ENCODE data around the gene TCF20.

Gene TCF20

DNA sequence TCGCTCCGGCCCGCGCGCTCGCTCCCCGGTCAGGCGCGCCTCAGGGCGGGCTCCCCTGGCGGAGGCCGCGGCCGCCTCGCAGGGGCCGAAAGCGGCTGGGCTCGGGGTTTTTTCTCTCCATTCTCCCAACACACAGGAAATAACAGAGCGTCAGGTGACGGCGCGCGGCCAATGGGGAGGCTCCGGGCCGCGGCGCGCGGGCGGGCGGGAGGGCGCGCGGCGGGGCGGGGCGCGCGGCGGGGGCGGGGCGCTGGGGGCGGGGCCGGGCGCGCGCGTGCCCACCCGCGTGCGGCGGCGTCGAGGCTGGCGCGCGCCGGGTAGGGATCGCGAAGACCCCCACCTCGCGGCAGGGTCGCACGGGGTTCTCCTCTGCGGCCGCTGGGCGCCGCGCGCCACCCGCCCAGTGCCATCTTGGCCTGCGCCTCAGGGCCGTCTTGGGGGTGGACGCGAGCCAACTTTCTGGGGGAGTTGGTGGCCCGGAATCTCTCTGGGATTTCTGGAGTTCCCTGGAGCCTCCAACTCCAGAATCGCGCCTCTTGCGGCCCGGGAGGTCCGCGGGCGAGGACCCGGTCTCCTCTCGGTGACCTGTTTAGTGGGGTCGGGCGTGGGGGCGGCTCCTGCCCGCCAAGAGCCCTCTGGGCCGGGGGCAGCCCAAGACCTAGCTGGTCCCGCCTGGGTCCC, at the start of gene TCF20:
TCF20 (minus strand) TSS at position 144 of the 681 bp plus-strand sequence. CDS start 55,348 bp downstream, outside the sequence.
- peak; percentile 86 for DNase-seq

DNA sequence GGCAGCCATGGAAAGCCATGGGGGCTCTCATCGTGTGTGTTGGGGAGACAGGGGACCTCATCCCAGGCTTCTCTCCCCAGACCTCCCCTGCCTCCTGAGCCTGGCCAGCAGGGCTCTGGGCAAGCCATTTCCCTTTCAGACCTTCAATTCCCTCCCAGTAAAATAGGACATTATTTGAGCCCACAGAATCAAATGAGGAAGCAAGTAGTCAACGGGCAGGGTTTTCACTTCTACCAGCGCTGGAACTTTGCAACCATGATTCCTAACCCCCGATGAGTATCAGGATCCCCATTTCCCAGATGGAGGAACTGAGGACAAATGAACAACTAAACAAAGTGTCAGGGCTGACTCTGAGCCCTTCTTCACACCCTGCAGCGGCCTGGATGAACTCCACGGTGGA, 48.9 kb upstream of the TCF20 start:
- no peak for DNase-seq

DNA sequence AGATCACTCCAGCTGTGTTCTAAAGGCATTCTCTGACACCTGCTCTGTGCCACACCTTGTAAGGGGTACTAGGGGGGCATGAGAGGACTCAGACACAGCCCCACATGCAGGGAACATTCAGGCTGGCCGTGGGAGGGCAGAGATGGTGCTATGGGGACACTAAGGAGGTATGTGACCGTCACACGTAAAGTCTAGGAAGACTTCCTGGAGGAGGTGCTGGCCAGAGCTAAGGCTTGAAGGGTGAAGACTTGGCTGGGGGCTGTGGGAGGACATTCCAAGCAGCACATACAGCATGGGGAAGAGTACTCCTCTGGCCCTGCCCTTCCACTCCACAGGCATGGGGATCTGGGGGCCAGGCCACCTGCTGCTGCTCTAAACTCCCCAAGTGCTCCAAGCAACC, 48.5 kb upstream of the TCF20 start:
- no peak for DNase-seq

DNA sequence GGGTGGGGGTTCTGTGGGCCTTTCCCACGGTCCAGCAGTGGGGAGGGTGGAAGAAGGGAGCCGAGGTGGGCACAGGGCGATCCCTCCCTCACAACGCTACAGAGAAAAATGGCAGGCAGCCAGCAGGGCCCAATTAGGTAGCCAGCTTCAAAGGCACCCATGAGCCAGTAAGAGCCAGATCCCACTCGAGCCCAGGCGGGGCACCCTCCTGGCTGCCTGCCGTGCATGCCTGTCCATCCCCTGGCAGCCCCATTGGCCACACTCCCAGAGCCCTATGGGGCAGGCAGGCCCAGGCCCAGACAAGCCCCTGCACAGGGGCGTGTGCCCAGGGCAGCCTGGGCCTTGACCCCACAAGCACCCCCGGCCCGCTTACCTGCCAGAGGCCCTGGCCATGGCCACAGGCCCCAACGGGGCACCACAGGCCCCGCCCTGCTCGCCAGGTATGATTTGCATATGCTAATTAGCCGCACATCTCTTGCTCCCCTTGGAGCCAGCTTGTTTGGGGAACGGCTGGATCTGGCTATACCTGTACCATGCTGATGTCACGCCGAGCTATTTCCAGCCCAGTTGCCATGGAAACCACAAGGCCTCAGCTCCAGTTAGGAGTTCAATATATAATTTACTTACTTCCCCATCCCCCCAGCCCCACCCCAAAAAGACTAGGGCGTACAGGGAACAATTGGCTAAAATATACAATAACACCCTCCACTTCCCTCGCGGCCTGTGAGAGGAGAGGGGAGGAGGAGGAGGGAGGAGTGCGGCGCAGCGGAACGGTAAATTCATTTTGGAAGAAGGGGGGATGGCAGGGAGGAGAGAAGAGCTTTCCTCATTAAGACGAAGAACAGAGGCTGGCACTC, 47.5 kb upstream of the TCF20 start:
- no peak for DNase-seq

DNA sequence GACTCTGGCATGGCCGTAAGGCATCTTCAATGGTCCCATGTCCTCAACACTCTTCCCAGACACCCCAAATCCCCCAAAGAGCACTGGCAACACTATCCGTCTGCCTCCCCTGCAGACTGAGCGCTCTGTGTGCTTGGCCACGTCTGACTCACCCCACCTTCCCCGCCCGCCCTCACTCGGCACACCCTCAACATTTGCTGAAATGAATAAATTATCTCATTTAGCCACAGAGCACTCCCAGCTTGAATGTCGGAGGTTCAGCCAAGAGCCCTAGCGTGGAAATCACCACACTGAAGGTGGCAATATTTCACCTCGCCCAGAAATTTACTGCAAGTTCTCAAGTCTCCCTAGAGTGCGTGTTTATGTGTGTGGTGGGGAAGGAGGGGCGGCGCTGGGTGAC, 46.6 kb upstream of the TCF20 start:
- no peak for DNase-seq

DNA sequence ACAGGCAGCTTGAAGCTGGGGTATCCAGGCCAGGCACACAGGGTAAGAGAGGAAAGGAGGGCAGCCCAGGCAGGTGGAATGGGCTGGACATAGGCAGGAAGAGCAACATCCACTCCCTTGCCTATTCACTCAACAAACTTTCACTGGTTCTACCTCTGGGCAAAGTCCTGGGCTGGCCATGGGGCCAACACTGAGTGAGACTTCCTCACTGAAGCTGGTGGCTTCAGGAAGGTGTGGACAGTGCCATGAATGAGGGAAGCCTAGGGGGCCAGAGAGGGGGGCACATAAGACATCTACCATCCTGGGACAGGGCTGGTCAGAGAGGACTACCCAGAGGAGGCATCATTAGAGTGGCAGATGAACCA, 44.9 kb upstream of the TCF20 start:
- DNase-seq = no peak

DNA sequence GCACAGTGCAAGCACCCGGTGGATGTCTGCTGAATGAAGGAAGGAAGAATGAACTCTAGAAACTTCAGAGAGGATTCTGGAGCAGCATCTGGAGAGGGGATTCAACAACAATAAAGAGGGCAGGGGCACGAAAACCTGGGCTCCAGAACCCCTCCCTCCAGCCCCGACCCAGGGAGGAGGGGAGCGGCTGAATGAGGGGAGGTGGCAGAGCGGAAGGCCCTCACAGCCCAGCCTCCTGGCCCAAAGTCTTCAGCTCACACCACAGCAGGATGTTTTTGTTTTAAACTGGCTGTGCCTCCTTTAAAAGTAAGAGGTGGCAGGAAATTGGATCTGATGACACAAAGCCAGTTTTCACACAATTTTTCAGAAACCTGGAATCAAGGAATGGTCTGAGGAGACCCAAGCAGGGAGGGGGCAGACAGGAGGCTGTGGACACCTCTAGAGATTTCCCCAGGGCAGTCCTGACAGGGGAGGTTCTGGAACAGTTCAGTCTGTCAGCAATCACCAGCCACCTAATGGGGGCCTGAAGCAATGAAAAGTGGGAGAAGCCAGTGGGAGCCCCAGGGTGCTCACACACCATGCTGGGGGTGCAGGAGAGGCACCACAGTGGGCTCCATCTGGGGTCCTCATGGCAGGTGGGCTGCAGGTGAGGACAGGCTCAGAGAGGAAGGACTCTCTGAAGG, 44.4 kb upstream of the TCF20 start:
- DNase-seq = no peak

DNA sequence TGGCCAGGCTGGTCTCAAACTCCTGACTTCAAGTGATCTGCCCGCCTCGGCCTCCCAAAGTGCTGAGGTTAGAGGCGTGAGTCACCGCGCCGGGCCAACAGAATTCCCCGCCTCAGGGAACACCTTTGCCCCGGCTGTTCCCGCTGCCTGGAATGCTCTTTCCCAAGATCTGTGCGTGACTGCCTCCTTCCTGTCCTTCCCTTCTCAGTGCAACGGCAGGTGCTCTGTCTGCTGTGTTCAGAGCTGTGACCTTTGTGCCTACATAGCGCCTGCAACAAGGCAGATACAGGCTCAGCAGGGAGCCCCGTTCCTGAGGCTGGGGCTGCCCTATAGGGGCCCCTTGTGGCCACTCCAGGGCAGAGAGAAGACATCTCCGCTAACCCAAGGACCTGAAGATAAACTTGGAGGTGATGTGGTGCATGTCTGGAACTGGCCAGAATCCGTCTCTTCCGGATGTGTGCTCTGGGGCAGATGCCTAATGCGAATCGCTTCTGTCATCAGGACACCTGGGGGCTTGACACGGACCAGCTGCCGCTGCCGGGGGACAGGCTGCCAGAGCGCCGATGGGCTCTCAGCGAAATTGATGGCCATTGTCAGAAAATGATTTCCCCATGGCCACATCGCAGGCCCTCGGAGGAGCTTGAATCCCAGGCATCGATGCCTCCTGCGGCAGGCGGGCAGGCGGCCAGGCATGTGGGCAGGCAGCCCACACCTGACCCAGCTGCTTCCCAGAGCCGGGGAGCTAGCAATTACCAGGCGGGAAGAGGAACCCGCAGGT, 43.5 kb upstream of the TCF20 start:
- DNase-seq = peak; percentile 98

DNA sequence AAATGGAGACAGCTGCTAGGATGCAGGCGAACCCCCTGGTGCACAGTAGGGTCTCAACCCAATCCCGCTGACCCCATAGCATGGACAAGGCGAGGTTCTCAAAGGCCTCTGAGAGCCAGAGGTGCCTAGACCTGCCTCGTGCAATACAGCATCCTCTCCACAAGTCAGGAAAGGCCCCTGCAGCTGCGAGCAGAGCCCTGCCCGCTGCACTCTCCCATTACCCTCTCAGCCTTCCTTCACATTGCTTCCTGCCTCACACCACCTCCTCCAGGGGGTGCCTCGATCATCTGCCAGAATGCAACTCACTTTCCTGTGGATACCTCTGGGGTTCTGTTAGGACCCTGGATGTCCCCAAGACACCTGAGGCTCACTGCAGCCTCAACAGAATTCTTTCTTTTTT, 42.8 kb upstream of the TCF20 start:
- no peak for DNase-seq

DNA sequence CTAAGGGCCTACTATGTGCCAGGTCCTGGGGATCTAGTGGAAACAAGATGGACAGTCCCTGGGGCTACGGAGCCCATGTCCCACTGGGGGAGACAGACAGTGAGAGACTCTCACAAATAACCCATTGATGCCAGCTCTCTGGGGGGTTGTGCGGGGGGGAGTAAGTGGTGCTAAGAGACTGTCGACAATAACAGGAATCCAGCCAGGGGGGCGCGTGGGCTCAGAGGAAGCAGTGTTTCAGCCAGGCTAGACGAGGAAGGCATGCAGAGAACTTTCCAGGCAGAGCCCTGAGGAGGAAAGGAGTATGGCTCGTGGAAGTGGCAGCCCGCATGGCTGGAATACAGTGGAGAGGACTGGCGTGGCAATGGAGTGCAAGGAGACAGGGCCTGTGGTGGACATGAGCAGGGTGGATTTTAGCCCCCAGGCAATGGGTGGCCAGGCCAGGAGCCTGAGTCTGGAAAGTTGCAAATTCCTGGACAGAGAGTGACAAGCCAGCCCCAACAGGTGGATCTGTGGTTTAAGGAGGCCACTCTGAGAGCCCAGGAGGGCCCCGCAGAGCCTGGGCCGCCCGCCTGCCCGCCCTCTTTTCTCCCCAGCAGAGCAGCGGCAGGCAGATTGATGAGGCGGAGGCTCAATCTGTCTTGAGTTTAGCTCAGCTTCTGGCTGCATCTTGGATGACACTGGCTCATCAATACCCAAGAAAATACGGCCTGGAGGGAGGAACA, 40.0 kb upstream of the TCF20 start:
- peak; percentile 93 for DNase-seq

DNA sequence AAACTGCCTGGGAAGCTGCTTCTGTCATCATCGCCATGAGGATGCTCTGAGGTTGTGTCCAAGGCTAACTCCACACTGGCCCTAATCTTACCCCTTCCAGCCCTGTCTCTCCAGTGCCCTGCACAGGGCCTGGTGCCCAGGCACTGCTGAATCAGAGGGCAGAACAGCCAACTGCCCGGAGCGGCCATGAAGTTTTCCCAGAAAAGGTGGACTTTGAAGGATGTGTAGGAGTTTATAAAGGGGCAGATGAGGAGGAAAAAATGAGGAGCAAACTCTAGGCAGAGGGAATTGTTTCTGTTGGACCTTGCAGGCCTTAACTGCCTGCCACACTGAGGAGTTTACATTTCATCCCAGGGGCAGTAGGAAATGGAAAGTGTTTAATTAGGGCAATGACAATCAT, 39.4 kb upstream of the TCF20 start:
- no peak for DNase-seq

DNA sequence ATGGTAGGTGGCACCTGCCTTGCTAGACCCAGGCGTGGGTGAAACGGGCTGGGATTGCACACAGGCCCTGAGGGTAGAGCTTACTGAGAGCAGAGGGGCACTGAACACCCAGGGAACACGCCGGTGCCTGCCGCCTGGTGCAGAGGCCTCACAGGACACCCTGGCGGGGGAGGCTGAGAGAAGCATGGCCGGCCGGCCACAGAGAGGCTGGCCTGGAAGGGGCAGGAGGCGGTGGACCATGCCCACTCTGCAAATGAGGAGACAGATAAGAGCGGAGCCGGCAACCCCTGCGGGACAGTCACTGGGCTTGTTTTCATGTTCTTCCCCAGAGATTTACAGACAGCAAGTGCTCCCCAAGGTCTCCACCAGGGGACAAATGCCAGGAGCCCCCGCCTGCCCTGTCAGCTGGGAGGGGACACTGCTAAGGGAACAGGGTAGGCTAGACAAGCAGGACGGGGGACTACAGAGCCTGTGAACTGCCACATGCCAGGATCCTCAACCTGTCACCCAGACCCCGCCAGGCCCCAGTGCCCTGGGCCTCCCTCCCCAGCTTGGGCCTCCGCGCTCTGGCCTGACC, 38.5 kb upstream of the TCF20 start:
- no peak for DNase-seq

DNA sequence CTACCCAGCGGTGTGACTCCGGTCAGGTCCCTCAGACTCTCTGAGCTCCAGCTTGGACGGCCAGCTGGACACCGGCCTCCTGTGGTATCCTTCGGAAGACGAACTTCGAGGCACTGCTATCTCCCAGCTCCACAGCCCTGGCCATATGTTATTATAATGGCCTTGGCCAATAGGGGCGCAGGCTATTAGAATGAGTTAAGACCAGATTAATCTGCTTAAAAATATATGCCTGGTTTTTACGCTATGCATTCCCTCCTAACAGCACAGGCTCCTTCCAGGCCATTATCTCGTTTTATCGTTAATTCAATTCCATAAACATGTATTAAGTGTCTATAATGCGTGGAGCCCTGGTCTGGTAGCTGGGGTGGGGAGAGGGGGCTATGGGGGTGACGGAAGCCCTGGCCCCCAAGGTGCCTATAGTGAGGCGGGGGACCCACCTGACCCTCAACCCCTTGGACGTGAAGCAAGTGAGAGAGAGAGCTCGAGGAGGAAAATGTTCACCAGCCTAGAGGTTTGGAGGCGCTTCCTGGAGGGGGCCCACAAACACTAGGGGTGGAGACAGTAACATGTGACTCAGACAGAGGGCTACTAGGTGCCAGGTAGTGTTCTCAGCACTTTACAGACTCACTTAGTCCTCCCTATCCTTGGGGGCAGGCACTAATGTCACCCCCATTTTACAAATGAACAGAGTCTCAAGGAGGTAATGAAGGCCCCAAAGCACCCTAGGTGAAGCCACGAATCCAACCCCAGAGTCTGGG, 37.5 kb upstream of the TCF20 start:
- no peak for DNase-seq

DNA sequence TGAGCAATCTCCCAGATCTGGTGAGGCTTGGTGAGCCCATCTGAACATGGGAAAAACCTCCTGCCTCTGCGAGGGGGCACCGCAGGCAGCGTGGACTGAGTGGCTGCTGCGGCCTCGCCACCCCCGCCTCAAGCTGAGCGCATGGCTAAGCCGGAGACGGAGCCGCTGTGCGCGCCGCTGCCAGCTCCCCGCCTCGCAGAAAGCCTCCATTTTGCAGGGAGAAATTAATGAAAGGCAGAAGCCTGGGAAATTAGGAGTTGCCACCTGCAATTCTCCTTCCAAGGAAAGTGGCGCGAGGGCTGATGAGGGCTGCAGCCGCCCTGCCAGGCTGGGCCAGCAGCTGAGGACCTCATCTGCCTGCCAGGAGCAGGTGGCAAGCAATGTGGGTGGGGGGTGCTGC, 35.6 kb upstream of the TCF20 start:
- DNase-seq = no peak

DNA sequence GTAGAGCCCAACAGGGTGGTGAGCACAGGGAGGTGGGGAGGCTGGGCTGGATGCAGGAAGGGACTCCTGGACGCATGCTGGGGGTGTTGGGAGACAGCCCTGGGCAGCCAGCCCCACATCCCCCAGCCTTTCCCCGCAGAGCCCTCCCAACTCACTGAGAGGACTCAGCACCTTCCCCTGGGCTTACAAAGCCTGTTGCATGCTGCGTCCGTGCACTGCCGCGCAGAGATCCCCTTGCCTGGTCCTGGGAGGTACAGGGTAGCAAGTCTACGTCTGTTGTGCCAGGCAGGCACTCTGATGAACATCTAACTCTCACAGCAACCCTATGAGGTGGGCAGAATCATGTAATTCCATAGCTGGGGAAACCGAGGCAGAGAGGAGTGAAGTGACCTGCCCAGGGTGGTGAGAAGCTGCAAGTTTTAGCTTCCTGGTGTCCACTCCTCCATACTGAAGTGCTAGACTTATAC, 33.9 kb upstream of the TCF20 start:
- no peak for DNase-seq

DNA sequence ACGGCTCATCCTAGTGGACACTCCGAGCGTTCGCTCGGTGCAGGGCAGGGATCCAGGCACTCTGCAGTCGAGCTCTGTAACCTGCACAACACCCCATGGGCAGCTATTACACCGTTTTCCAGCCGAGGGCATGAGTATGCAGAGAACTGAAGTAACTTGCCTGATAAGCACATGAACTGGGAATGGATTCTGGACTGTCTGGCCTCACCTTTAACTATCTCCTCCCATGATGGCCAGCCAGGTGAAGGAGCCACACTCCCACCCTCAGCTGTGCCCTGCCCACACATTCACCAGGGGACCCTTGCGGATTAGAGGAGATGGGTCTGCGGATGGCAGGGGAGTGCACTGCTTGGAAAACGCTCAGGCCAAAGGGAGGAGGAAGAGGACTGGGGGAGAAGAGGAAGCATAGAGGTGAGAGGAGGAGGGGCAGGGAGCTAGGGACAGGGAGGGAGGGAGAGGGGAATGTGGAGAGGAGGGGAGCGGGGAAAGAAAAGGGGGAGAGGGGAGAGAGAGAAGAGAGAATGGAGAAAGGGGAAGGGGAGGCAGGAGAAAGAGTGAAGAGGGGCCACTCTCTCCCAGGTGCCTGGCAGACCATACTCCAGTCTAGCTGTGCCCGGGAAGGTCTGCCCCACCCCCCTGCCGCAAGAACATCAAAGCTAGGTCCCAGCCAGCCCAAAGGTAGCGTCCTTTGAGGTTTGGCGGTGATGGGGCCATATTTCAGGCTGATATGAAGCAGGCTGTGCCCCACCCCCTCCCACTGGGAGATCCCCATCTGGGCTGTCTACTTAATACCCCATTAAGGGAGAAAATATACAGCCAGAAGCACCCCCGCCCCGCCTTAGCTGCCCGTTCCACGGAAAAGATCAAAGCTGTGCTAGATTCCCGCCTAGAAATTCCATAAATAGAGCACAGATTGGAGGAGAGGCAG, 33.2 kb upstream of the TCF20 start:
- no peak for DNase-seq

DNA sequence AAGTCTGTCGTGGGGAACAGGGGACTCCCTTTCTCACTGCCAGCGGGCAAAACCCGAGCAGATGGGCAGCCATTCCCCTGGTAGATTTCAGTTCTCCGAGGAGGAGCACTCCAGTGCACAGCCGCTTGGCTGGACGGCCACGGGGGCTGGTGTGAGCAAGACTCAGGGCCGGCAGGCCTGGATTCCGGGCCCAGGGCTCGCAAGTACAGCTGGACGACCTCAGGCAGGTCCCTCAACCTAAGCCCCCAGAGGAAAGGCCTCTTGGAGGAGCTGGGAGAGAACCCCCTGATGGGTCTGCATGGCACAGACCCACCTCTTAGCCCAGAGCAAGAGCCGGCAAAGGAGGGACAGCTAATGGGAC, 31.3 kb upstream of the TCF20 start:
- DNase-seq = no peak

DNA sequence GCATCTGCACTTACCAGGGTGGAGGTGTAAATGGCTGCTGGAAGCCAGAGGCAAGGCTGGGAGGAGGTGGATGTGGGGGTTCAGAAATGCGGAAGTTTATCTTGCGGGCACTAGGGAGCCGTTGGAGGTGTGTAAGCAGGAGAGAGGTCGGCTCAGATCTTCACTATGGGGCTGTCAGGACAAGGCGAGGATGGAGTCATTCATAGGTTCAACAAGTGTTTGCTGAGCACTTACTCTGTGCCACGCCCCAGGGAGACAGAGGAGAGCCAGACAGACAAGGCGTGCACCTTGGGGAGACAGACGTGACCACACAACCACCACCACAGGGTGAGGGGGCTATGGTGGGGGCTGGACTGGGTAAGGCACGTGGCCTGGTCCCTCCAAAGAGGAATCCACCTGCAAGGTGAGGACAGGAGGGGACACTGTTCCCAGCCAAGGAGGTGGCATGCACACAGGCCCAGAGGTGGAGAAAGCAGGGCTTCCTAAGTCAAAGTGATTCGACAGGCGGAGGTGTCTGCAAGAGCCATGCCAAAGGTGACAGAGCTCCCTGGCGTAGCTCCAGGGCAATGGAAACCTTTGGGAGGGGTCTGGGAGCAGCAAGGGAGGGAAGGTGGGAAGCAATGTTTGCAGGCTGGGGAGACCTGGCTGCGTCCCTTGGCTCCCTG, 30.8 kb upstream of the TCF20 start:
- DNase-seq = no peak

DNA sequence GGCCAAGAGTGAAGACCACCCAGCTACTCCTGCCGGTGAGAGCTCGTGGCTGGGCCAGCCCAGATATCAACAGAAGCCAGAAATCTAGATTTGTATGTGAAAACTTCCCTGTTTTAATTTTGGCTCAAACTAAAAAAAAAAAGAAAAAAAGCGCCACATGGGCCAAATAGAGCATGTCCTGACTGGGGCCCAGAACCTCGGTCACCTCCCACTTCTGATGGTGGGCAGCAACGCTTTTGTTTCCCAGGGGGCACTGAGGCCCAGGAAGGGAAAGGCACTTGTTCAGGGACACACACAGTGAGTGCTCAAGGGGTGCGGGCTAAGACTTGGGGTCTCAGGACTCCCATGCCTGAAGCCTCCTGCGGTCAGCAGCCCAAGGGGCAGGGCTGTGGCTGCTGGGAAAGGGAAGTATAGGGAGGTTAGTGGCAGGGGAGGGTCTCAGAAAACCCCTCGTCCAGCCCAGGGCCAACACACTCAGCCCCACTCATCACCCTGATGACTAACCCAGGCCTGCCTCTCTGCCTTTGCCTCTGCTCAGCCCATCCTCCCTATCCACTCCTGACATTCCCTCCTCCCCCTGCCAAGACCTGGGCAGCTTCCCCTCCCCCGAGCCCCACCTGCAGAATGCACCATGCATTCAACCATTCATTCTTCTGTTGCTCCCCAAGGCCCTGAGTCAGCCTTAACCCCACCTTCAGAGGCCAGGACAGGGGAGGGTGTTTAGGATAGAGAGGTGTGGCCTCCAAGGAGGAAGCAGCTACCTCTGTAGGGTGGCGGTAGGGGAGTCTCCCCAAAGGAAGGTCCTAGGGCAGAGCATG, 30.0 kb upstream of the TCF20 start:
- DNase-seq = peak; percentile 82
